Endothelial cell of umbilical vein (primary cell): ENCODE results near the gene DRAM1. TPM values are rescaled to one million over a fixed set of nuclear protein-coding genes. Genes with fewer than 3 reads are reported as not detected.

Experiments used
- BruUV-seq: library from RNA; stranded (reverse); fragments of 400-500 nt; replicated peaks from 2 replicates; lab custom pipeline; 2021; lab: Mats Ljungman, UMichigan
- CTCF ChIA-PET: fragments of 300-600, 350-600 bp; sonication (Branson Sonifier 250); formaldehyde crosslinking; loops from one replicate; lab custom pipeline; 2021; ENCODE audit warnings: antibody characterized with exemption, inconsistent platforms; lab: Charles Lee
- POLR2A ChIA-PET: fragments of 300-600, 350-600 bp; sonication (Branson Sonifier 250); formaldehyde crosslinking; loops from one replicate; lab custom pipeline; 2021; ENCODE audit warnings: antibody characterized with exemption, inconsistent platforms; lab: Charles Lee
- DNase-seq: peaks from one replicate; pipeline ENCODE4 v3.0.0-alpha.2; 2011; ENCODE audit warnings: low read depth, low spot score
- FAIRE-seq: peaks from 2 replicates; lab custom pipeline; 2011; peaks lifted over from hg19 to GRCh38; lab: Jason Lieb, UNC
- H2AFZ ChIP-seq: 2 replicates; pipeline ENCODE4 v1.6.0; 2012; ENCODE audit warnings: low read depth, low read length, control low read depth, inconsistent platforms
- H3K27ac ChIP-seq: 2 replicates; pipeline ENCODE4 v1.5.1; 2011; ENCODE audit warnings: low read depth, mild to moderate bottlenecking, control low read depth, low read length, moderate library complexity; ENCODE audit not compliant: insufficient read depth
- H3K27me3 ChIP-seq, 2 experiments: 2 replicates each; pipeline versions ENCODE4 v1.6.0 to v1.6.1; 2011; ENCODE audit warnings: low read length in 2 of 2, mixed read lengths in 1 of 2; ENCODE audit not compliant: control insufficient read depth in 2 of 2, insufficient read depth in 2 of 2
- H3K36me3 ChIP-seq, 2 experiments: 2 replicates in 1 of 2; 3 replicates in 1 of 2; pipeline ENCODE4 v1.5.1; 2011; ENCODE audit warnings: low read length in 2 of 2, mild to moderate bottlenecking in 1 of 2, moderate library complexity in 1 of 2; ENCODE audit not compliant: control insufficient read depth in 2 of 2, insufficient read depth in 2 of 2; ENCODE audit errors: extremely low read depth in 1 of 2
- H3K4me1 ChIP-seq: 3 replicates; pipeline ENCODE4 v1.5.1; 2011; ENCODE audit warnings: mild to moderate bottlenecking, low read length; ENCODE audit not compliant: control insufficient read depth, insufficient read depth; ENCODE audit errors: extremely low read depth
- H3K4me2 ChIP-seq: 2 replicates; pipeline ENCODE4 v1.6.1; 2011; ENCODE audit warnings: low read length, control low read depth, mixed read lengths; ENCODE audit not compliant: insufficient read depth
- H3K4me3 ChIP-seq, 3 experiments: fragments of 200-600 bp in 1 of 3; sonication (generic), shearing (Covaris generic) in 1 of 3; replicated peaks in 1 of 3; 2 replicates each; pipeline ENCODE4 v1.5.1; 2011 to 2016; ENCODE audit warnings: control low read depth in 3 of 3, low read length in 3 of 3, mild to moderate bottlenecking in 2 of 3, inconsistent platforms in 1 of 3, low read depth in 1 of 3, moderate library complexity in 1 of 3; ENCODE audit not compliant: insufficient read depth in 1 of 3
- H3K79me2 ChIP-seq: 2 replicates; pipeline ENCODE4 v1.6.0; 2012; ENCODE audit warnings: low read length, inconsistent platforms; ENCODE audit not compliant: control insufficient read depth, insufficient read depth
- H3K9ac ChIP-seq: replicated peaks from 2 replicates; pipeline ENCODE3; 2011; ENCODE audit warnings: low read length, control low read depth; ENCODE audit not compliant: insufficient read depth; ENCODE audit errors: extremely low read depth
- H3K9me1 ChIP-seq: replicated peaks from 3 replicates; pipeline ENCODE4 v1.6.0; 2011; ENCODE audit warnings: mild to moderate bottlenecking, low read length; ENCODE audit not compliant: control insufficient read depth, insufficient read depth; ENCODE audit errors: extremely low read depth
- H3K9me3 ChIP-seq: replicated peaks from 2 replicates; pipeline ENCODE4 v1.5.1; 2012; ENCODE audit warnings: low read length, inconsistent platforms; ENCODE audit not compliant: control insufficient read depth, insufficient read depth
- H4K20me1 ChIP-seq: replicated peaks from 2 replicates; pipeline ENCODE3; 2011; ENCODE audit warnings: mild to moderate bottlenecking, low read length; ENCODE audit not compliant: control insufficient read depth, insufficient read depth; ENCODE audit errors: extremely low read depth
- EZH2 ChIP-seq: IDR thresholded peaks from 2 replicates; pipeline ENCODE4 v1.6.1; 2012; ENCODE audit warnings: borderline replicate concordance, low read depth, mild to moderate bottlenecking, moderate library complexity, low read length, inconsistent platforms; ENCODE audit not compliant: severe bottlenecking
- GATA2 ChIP-seq: IDR thresholded peaks from 2 replicates; pipeline ENCODE4 v1.7.0; 2011; ENCODE audit warnings: low read depth, mild to moderate bottlenecking, moderate library complexity, mixed read lengths, low read length; ENCODE audit not compliant: insufficient read length, insufficient read depth
- JUN ChIP-seq: IDR thresholded peaks from 2 replicates; pipeline ENCODE4 v1.6.1; 2011; ENCODE audit warnings: borderline replicate concordance, low read depth; ENCODE audit not compliant: insufficient read length, insufficient read depth
- MAX ChIP-seq: IDR thresholded peaks from 2 replicates; pipeline ENCODE4 v1.6.1; 2011; ENCODE audit not compliant: insufficient read depth, insufficient read length
- MYC ChIP-seq: IDR thresholded peaks from one replicate; pipeline ENCODE4 v1.6.1; 2011; ENCODE audit warnings: mild to moderate bottlenecking, low read depth, low read length
- POLR2A ChIP-seq: IDR thresholded peaks from 2 replicates; pipeline ENCODE4 v1.6.1; 2012; ENCODE audit warnings: low read depth, mild to moderate bottlenecking, control low read depth, low read length
- POLR2AphosphoS5 ChIP-seq: IDR thresholded peaks from 2 replicates; pipeline ENCODE4 v1.6.1; 2012; ENCODE audit warnings: low read depth, mild to moderate bottlenecking, control low read depth, low read length, moderate library complexity; ENCODE audit not compliant: insufficient read depth
- dilution Hi-C: fragments of 300-500 bp; cut with MboI; formaldehyde crosslinking; loops from one replicate; pipeline ENCODE4 v1.15.0; 2019; ENCODE audit warnings: low sequenced_read_pairs; ENCODE audit not compliant: extremely low pct_ligation_motif_present
- intact Hi-C: fragments of 100-400 bp; cut with micrococcal nuclease; formaldehyde crosslinking; loops from one replicate; pipeline ENCODE4 v1.10.0; 2022
- polyA plus RNA-seq, 4 experiments: library from polyadenylated mRNA; depleted of rRNA in 3 of 4; stranded (reverse) in 3 of 4; unstranded in 1 of 4; fragments of >200 nt; gene quantifications; 2 replicates each; pipeline versions ENCODE4 v1.2.1 to v1.2.3, GENCODE V29; 2011 to 2012; ENCODE audit warnings: missing spikeins in 1 of 4
- total RNA-seq: library from RNA; stranded (reverse); gene quantifications from 2 replicates; pipeline ENCODE4 v1.2.3, GENCODE V29; 2021

Gene DRAM1
- total and polyA plus RNA-seq, 2 donors (not counting 3 experiments of a cell fraction or from before 2014, with no cell fraction given): 24.6 to 46.3 TPM

DNA sequence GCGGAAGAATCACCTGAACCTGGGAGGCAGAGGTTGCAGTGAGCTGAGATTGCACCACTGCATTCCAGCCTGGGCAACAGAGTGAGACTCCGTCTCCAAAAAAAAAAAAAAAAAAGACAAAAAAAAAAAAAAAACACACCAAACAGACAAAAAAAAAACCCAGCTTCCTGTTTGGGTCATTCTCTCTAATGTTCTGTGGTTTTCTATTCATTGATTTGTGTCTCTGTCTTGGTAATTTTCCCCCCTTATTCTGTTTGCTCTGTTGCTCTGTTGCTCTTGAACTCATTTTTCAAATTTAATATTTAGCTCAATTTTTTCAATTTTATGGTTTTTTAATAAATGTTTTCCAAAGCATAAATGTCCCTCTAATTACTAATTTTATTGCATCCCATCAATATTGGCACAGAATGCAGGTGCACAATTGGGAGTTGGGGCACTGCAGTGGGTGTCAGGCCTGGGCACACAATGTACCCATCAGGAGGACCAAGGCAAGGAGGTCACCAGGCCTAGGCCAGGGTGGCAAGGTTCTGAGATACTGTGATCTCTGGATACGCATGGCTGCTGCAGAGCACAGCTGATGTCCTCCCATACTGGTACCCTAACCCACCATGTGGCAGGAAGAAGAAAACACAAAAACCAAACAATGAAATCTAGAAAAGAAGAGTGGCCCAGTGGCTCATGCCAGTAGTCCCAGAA, 38.6 kb upstream of the DRAM1 start:
- dilution Hi-C loops: no loop called here
- POLR2A ChIA-PET: no interaction called here
- DNase-seq: no peak

More for the DNA sequence above, 38.6 kb upstream of the DRAM1 start:
- BruUV-seq: no TSS peak
- Histone ChIP-seq H3K9me1 (no peaks in the 10 kb centered on the region), H3K27ac (no peak overlapping the region), H4K20me1 (no peaks in the 10 kb centered on the region), H3K4me2 (no peak overlapping the region), H3K4me1 (no peaks in the 10 kb centered on the region), H3K9ac (no peak overlapping the region), H3K27me3 (no peaks in the 10 kb centered on the region), H3K4me3 (no peak overlapping the region), H3K9me3 (no peaks in the 10 kb centered on the region), H3K36me3 (no peaks in the 10 kb centered on the region), H2AFZ (no peak overlapping the region), H3K79me2 (no peaks in the 10 kb centered on the region)
- FAIRE-seq: no peak
- intact Hi-C loops: loop anchor here (1.0 kb wide), 2 partner anchors 65 to 424 kb away; no protein-coding TSS in a partner anchor
- TF ChIP-seq GATA2 (no peak), JUN (no peak), MYC (no peak), POLR2A (no peak), MAX (no peak), POLR2AphosphoS5 (no peak), EZH2 (no peak)
- CTCF ChIA-PET: interaction anchor here (1.3 to 9.8 kb wide), 12 partner anchors 10 to 424 kb away, joined by 4 to 149 read pairs (median 16); partner anchors contain the start of gene GNPTAB
